Amniotic epithelial cell (primary cell): Measurements from ENCODE around the gene CNOT6.
"Not testable (repeated sequence)": the region's sequence is repeated elsewhere in the genome, so short reads cannot be mapped to it uniquely, and the experiment has no call there.

Source experiments
- DNase-seq: peaks from one replicate; pipeline ENCODE4 v3.0.0-alpha.2; 2010; ENCODE audit warnings: low read depth

CNOT6 gene

DNA sequence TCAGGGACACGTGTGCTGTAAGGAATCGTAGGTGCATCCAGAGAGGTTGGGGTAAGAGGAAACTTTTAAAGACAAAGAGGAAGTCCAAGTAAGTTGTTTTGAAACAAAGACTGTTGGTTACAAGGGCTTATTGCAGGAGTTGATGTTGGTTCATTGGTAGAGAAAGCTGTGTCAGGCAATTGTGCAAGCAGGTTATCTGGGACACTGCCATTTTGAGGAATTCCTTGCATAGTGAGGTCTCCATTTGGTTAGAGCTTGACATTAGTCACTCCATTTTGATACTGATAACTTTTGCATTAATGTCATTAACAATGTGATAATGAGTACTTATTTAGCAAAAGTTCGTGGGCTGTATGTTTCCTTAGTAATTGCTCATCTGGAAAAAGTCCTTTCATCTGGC, 24.9 kb downstream of the CNOT6 start:
- DNase-seq: peak; percentile 92

DNA sequence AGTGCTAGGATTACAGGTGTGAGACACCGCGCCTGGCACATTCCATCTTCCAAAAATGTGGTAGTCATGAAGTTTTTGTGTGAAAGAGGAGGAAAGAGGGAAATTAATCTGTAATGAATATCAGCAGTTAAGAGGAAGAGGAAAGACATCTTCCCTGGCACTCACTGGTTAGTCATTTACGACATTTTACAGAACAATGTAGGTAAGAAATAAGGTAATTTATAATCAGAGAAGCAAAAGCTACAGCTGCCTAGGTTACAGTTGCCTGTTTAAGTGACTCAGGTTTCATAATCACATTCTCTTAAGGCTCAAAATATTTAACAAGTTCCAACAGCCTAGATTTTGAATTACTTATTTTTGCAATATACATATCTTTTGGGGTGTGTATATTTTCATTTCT, 26.9 kb downstream of the CNOT6 start:
- peak; percentile 13 for DNase-seq

DNA sequence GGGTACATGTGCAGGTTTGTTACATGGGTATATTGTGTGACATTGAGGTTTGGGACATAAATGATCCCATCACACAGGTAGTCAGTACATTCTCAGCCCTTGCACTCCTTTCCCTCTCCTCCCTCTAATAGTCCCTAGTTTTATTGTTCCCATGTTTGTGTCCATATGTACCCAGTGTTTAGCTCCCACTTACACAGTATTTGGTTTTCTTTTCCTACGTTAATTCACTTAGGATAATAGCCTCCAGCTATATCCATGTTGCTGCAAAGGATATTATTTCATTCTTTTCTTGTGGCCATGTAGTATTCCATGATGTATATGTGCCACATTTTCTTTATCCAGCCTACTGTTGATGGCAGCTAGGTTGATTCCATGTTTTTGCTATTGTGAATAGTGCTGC, 27.4 kb downstream of the CNOT6 start:
- DNase-seq: no peak

DNA sequence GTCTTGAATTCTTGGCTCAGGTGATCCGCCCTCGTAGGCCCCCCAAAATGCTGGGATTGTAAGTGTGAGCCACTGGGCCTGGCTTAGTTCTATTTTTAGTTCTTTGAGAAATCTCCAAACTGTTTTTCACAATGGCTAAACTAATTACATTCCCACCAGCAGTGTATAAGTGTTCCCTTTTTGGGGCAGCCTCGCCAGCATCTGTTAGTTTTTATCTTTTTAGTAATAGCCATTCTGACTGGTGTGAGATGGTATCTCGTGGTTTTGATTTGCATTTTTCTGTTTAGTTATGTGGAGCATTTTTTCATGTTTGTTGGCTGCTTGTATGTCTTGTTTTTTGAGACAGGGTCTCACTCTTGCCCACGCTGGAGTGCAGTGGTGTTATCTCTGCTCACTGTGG, 28.2 kb downstream of the CNOT6 start:
- peak; percentile 20 for DNase-seq

DNA sequence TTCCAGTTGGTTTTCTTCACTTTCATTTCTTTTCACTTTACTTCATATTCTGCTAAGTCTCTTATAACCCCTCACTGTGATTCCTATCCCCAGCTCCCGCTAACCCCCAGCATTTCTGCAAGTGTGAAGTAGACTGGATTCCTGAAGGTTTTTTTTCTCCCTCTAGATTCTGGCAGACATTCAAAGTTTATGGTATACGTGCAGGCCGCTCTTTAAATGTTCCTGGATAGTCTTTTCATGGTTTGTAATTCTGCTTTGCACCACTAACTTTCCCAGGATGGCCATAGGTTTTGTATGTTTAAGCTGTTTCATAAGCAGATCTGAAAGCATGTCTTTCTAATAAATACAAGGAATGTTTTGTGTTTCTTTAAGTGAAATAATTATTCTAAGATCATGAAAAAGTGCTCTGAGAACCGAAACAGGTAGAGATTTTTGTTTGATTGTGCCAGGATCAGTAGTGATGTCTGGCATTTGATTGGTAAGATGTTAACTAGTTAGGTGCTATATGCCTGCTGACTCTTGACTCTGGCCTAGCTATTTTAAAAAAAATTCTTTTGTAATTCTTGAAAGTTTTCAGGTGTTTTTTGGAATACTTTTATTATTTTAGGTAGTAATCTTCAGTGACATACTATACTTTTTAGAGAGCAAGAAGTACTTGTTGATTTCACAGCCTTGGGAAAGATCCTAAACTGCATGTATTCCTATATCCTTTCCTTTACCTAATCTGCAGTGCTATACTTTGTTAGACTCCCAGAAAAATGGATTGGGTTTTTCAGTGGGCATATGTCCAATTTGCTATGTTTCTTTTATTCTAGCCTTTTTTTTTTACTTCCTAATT, 29.7 kb downstream of the CNOT6 start:
- DNase-seq: peak; percentile 16

DNA sequence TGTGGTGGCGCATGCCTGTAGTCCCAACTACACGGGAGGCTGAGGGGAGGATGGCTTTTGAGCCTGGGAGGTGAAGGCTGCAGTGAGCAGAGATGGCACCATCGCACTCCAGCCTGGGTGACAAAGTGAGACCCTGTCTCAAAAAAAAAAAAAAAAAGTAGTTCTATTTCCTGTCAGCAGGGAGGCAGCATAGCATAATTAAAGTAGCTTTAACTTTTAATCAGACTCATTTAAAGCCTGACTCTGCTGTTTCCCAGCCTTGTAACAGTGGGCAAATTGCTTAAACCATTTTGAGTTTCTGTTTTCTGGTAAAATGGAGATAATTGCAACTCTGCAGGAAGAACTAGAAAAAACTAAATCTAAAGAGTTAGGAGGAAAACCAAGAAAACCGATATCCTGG, 31.2 kb downstream of the CNOT6 start:
- no peak for DNase-seq

DNA sequence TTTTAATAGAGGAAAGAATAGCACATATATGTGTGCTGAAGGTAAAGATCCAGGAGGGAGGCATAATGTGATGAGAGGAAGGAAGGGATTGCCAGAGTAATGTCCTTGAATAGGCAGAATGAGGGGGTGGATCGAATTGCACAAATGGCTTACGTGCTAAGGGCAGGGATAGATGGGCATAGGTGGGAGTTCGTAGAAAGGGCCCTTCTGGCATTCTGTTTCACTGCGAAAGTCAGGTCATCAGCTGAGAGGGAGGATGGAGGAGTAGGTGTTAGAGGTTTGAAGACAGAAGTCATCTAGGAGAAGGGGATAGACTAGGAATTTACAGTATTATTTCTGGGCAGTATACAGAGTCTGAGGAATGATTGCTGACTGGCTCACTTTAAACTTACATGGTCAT, 32.1 kb downstream of the CNOT6 start:
- DNase-seq: peak; percentile 49

DNA sequence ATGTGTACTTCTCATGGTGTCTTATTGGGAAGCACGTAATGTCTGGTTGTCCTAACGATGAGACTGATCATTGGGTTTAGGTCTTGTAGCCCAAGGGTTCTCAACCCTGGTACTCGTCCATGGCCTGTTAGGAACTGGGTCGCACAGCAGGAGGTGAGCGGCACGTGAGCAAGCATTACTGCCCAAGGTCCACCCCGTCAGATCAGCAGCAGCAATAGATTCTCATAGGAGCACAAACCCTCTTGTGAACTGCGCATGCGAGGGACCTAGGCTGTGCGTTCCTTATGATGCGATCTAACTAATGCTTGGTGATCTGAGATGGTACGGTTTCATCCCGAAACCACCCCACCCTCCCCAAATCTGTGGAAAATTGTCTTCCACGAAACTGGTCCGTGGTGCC, 33.5 kb downstream of the CNOT6 start:
- DNase-seq: no peak

DNA sequence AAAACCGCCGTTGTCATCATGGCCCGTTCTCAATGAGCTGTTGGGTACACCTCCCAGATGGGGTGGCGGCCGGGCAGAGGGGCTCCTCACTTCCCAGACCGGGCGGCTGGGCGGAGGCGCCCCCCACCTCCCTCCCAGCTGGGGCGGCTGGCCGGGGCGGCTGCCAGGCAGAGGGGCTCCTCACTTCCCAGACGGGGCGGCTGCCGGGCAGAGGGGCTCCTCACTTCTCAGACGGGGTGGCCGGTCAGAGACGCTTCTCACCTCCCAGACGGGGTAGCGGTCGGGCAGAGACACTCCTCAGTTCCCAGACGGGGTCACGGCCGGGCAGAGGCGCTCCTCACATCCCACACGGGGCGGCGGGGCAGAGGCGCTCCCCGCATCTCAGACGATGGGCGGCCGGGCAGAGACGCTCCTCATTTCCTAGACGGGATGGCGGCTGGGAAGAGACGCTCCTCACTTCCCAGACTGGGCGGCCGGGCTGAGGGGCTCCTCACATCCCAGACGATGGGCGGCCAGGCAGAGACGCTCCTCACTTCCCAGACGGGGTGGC, 36.9 kb downstream of the CNOT6 start:
- not testable (repeated sequence) for DNase-seq

DNA sequence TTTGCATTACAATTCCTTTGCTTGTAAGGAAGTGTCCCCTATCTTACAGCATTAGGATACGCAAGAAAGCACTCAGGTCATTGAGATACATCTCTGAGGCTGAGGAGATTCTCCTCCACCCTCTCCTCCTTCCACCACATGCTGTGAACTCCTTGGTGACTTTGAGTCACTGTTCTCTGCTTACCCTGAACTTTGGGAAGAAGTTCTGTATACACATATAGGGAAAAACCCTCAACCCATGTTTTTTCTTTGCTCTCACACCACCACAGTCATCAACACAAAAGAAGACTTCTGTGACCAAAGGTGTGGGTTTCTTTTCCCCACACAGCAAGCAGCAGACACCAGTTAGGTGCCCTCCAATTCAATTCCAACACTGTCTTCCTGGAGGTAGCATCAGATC, 38.1 kb downstream of the CNOT6 start:
- DNase-seq: no peak

DNA sequence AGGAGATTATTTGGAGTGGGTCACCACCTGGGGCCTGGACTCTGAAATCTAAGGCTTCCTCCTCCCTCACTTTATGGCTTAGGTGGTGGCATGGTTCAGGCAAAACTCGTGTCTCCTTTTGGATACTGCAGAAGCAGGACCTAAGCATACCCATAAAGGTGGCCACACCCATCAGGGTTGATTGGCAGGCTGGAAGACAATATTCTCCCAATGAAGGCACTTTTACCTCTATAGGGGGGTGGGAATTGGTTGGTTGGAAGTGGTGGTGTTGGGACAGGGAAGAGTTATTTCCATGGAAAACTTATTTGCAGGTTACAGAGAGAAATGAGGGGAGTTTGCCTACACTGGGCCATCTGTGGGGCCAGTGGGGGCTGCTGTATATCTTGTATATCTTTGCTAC, 39.7 kb downstream of the CNOT6 start:
- no peak for DNase-seq

DNA sequence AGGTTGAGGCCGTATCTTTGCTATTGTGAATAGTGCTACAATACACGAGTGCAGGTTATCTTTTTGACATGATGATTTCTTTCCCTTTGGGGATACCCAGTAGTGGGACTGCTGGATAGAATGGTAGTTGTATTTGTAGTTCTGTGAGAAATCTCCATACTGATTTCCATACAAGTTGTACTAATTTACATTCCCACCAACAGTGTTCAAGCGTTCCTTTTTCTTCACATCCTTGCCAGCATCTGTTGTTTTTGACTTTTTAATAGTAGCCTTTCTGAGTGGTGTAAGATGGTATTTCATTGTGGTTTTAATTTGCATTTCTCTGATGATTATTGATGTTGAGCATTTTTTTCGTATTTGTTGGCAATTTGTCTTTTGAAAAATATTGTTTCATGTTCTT, 41.4 kb downstream of the CNOT6 start:
- no peak for DNase-seq

DNA sequence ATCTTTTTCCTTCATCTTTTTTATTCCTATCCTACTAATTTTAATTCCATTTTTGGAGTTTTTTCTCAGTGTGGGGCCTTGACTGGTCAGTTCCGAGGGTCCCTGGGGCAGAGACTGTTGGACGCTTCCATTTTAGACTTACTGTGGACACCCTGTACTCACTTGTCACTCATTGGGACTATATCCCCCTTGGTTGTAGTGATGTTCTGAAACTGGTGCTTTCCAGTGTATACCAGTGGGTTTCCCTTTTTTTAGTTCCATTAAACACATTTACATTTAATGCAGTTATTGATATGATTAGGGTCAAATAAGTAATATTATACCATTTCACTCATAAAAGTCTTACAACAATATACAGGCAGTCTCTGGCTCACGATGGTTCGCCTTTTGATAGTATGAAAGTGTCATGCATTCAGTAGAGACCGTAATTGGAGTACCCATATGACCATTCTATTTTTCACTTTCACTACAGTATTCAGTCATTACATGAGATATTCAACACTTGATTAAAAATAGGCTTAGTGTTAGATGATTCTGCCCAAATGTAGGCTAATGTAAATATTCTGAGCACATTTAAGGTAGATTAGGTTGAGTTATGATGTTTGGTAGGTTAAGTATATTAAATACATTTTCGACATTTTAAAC, 46.0 kb downstream of the CNOT6 start:
- DNase-seq: no peak

DNA sequence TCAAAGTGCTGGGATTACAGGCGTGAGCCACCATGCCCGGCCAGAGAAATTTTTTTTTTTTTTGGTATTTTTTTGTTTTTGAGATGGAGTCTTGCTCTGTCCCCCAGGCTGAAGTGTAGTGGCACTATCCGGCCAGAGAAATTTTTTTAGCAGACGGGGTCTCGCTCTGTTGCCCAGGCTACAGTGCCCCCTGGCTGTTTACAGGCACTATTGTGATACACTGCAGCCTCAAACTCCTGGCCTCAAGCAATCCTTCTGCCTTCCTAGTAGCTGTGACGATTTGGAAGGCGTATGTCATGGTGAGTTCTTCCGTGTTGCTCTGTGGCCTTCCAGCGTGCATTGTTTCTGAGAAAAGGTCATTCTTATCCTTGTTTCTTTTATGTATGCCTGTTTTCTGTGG, 47.5 kb downstream of the CNOT6 start:
- DNase-seq: no peak

DNA sequence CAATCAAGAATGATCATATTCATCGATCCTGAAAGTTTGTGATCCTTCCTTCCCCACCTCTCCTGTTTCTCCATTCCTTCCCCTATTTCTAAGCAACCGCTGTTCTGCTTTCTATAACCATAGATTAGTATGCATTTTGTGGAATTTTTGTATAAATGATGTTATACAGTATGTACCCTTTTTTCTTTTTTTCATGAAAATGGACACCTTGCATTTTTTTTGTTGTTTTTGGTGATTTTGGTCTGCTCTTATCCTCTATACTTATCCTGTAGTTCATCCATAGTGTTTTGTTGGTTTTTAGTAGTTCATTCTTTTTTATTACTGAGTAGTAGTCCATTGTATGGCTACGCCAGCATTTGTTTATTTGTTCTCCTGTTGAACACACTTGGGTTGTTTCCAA, 51.1 kb downstream of the CNOT6 start:
- no peak for DNase-seq

DNA sequence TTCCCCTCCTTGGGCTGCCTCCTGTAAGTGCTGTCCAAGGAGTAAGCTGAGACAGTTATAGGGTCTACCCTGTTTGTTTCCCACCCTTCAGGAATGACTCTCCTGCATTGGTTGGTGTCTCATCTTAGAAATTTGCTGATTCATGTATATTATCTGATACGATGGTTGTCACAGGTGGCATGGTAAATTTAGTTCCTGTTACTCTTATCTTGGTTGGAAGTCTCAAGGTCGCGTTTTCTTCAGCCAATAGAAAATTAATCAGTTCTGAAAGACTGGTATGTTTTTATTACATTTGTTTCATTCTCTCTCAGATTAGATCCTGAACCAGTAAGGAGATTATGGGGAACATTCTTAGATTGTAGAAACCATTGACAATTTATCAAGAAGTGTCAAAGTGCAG, 54.4 kb downstream of the CNOT6 start:
- peak; percentile 35 for DNase-seq

DNA sequence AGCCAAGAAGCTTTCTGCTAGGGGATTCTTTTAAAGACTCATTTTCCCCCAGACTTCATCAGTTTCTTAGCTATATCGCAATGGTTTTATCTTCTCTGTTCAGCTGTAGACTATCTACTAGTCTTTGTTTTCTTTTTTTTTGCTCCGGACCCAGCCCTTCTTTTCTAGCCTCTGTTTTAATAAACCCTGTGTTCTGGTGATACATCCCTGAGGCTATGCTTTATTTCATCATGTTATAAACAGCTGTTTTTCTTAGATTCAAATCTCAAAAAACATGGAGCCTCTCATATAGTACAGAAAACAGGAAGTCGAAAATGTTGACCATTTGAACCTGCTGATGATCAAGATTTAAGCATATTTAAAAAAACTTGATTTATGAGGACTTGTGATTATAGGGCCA, 59.4 kb downstream of the CNOT6 start:
- peak; percentile 14 for DNase-seq

DNA sequence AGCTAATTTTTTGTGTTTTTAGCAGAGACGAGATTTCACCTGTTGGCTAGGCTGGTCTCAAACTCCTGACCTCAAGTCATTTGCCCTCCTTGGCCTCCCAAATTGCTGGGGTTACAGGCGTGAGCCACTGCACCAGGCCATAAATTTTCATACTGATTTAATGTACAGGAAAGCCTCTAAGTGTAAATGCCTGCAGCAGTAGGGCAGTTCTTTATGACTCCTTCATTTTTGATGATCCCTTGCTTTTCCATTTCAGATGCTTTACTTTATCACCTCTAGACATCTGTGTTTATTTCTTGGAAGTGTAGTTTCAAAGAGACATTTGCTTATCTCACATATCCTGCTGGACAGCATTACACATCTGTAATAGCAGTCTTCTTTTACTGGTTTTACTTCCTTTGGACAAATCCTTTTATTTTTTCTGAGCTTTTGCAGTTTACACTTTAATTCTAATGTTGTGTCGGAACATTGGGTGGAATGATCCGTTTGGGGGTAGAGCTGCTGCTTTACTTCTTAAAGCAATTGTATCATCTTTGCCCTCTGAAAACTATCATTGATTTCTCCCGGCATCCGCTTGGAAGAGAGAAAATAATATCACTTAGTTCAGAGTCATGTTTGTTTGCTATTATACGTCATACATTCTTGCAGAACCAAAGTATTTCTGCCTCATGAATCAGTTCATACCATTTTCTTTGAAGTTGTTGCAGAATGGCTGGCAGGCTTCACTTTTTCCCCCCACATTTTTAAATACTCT, 61.2 kb downstream of the CNOT6 start:
- peak; percentile 82 for DNase-seq

DNA sequence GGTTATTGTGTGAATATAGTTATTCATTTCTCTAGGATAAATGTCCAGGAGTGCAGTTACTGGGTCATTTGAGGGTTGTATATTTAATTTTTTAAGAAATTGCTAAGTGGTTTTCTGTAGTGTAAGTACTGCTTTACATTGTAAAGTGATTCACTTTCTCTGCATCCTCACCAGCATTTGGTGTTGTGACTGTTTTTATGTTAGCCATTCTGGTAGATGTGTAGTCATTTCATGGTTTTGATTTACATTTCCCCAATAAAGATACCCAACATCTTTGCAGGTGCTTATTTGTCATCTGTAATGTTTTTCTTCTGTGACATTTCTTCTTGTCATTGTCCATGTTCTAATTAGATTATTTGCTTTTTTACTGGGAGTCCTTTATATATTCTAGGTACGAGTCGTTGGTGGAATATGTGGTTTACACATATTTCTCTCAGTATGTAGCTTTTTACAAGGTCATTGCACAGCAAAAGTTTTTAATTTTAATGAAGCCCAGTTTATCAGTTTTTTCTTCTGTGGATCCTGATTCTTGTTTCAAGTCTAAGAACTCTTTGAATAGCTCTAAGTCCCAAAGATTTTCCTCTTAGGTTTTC, 63.1 kb downstream of the CNOT6 start:
- no peak for DNase-seq

DNA sequence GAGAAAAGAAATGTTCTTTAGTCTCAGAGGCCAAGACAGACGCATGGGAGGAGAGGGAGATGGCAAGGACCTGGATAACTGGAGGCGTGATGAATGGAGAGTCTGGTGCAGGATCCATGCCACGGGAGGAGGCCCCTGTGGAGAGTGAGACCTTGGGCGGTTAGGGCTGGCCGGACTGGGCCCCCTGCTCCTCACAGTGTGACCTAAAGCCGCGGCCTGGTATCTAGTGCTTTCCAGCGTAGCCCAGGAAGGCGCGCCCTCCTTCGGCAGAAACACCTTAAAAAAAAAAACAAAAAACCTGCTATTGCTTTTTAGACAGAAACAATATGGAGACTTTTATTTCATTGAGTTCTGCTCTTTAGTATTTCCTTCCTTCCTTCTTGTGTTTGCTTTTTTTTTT, 64.1 kb downstream of the CNOT6 start:
- DNase-seq: no peak

DNA sequence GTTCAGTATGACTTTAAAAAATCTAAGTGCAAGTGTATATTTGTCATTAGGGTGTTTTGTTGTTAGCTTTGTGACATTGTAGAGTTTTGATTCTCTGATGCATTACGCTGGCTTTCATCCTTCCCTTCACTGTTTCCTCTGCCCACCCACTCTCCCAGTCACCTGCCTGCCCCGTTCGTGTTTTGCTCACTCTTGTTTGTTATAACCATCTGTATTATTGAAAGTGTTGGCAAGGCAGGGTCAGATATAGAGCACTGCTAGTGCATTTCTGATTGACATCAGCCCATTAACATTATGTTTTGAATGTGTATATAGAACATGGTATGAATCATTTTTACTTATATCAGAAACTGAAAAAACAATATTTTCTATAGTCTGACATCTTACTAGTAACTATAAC, 69.8 kb downstream of the CNOT6 start:
- no peak for DNase-seq

DNA sequence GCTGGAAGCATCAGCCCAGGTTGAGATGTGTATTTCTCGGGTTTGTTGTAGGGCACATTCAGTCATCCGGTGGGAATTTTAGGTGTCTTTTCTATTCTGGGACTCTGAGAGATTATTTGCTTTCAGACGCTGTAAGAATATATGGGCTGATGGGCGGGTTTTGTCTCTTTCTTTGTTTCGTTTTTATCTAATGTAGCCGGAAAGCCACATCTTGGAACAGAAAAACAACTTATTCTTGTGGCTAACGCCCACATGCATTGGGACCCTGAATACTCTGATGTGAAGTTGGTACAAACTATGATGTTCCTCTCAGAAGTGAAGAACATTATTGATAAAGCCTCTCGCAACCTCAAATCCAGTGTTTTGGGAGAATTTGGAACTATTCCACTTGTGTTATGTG, 74.7 kb downstream of the CNOT6 start:
- DNase-seq: no peak
